ENCODE measurements around the gene TENT4A. TPM values are rescaled to one million over a fixed set of nuclear protein-coding genes. Genes with fewer than 3 reads are reported as not detected.

The TENT4A gene
- total RNA-seq, 1 experiment from 2014 or later, result 51.7 TPM

- intact Hi-C loops (cut with micrococcal nuclease; ENCODE audit: unreplicated experiment), result no loop called here
- no peaks in the 10 kb centered on the region for H3K27me3 ChIP-seq (replicated peaks; ENCODE audit: insufficient read depth, low read depth, low read length, poor library complexity)
- no peak for TF ChIP-seq EZH2 (IDR thresholded peaks at IDR 0.05; ENCODE audit: borderline replicate concordance, low read depth, low read length, poor library complexity, severe bottlenecking)
- no peak for TF ChIP-seq CTCF (conservative IDR thresholded peaks at IDR 0.05; ENCODE audit: low read depth, low read length)
- CTCF ChIA-PET, result no interaction called here
- DNase-seq (ENCODE audit: low spot score), result no peak
- no peaks in the 10 kb centered on the region for H3K36me3 ChIP-seq (ENCODE audit: insufficient read depth, low read length, poor library complexity, severe bottlenecking)
- H3K9me3 ChIP-seq (ENCODE audit: low read depth, low read length, poor library complexity, severe bottlenecking), result no peaks in the 10 kb centered on the region
- BruUV-seq (replicated peaks), result no TSS peak
- no peak overlapping the region for H3K27ac ChIP-seq (ENCODE audit: low read depth, low read length, poor library complexity, severe bottlenecking)
- no peak overlapping the region for H3K4me3 ChIP-seq (ENCODE audit: low read depth, low read length, poor library complexity, severe bottlenecking)
- POLR2A ChIA-PET (ENCODE audit: low non-redundant PET), result no interaction called here
- no peaks in the 10 kb centered on the region for H3K4me1 ChIP-seq (ENCODE audit: insufficient read depth, low read length, poor library complexity, severe bottlenecking)
Measured at GRCh38 chr5:6702633-6703032, 10.6 kb upstream of the TENT4A start.

- H3K9me3 ChIP-seq (ENCODE audit: low read depth, low read length, poor library complexity, severe bottlenecking), result no peaks in the 10 kb centered on the region
- DNase-seq (ENCODE audit: low spot score), result no peak
- no peaks in the 10 kb centered on the region for H3K27me3 ChIP-seq (replicated peaks; ENCODE audit: insufficient read depth, low read depth, low read length, poor library complexity)
- ChIA-PET POLR2A (ENCODE audit: low non-redundant PET) (no interaction called here), CTCF (no interaction called here)
- H3K4me3 ChIP-seq (ENCODE audit: low read depth, low read length, poor library complexity, severe bottlenecking), result no peak overlapping the region
- H3K36me3 ChIP-seq (ENCODE audit: insufficient read depth, low read length, poor library complexity, severe bottlenecking), result no peaks in the 10 kb centered on the region
- H3K27ac ChIP-seq (ENCODE audit: low read depth, low read length, poor library complexity, severe bottlenecking), result no peak overlapping the region
- intact Hi-C loops (cut with micrococcal nuclease; ENCODE audit: unreplicated experiment), result no loop called here
- TF ChIP-seq EZH2 (IDR thresholded peaks at IDR 0.05; ENCODE audit: borderline replicate concordance, low read depth, low read length, poor library complexity, severe bottlenecking) (no peak), CTCF (conservative IDR thresholded peaks at IDR 0.05; ENCODE audit: low read depth, low read length) (no peak)
- H3K4me1 ChIP-seq (ENCODE audit: insufficient read depth, low read length, poor library complexity, severe bottlenecking), result no peaks in the 10 kb centered on the region
- no TSS peak for BruUV-seq (replicated peaks)
Measured at GRCh38 chr5:6703806-6704205, 9.4 kb upstream of the TENT4A start.

- POLR2A ChIA-PET (ENCODE audit: low non-redundant PET), result no interaction called here
- no TSS peak for BruUV-seq (replicated peaks)
- no peak overlapping the region for H3K27ac ChIP-seq (ENCODE audit: low read depth, low read length, poor library complexity, severe bottlenecking)
- TF ChIP-seq CTCF (conservative IDR thresholded peaks at IDR 0.05; ENCODE audit: low read depth, low read length), result no peak
- no peaks in the 10 kb centered on the region for H3K27me3 ChIP-seq (replicated peaks; ENCODE audit: insufficient read depth, low read depth, low read length, poor library complexity)
- no peak overlapping the region for H3K4me3 ChIP-seq (ENCODE audit: low read depth, low read length, poor library complexity, severe bottlenecking)
- CTCF ChIA-PET, result no interaction called here
- intact Hi-C loops (cut with micrococcal nuclease; ENCODE audit: unreplicated experiment), result no loop called here
- no peak for DNase-seq (ENCODE audit: low spot score)
- H3K4me1 ChIP-seq (ENCODE audit: insufficient read depth, low read length, poor library complexity, severe bottlenecking), result no peaks in the 10 kb centered on the region
- no peaks in the 10 kb centered on the region for H3K36me3 ChIP-seq (ENCODE audit: insufficient read depth, low read length, poor library complexity, severe bottlenecking)
- no peaks in the 10 kb centered on the region for H3K9me3 ChIP-seq (ENCODE audit: low read depth, low read length, poor library complexity, severe bottlenecking)
Measured at GRCh38 chr5:6704361-6704851, 8.8 kb upstream of the TENT4A start.
